Subcutaneous adipose tissue (tissue), 4 donors: ENCODE measurements around the gene LRRC4C. TPM values are rescaled to one million over a fixed set of nuclear protein-coding genes. Genes with fewer than 3 reads are reported as not detected.

Experiments used
- total RNA-seq, 4 donors: library from RNA; depleted of rRNA; stranded (reverse); fragments of >200 nt; gene quantifications; one replicate each; pipeline ENCODE4 v1.1.0, GENCODE V29; 2016
- TF ChIP-seq, protein P1 (sequence below): fragments of 450-650 bp; IDR thresholded peaks from one replicate; pipeline ENCODE4 v1.5.1; 2016; ENCODE audit warnings: low read depth, mild to moderate bottlenecking, control low read depth, antibody characterized with exemption, moderate library complexity

The LRRC4C gene
- total RNA-seq, 4 donors from 2014 or later = 0.16 to 1.3 (median 1.0) TPM; not detected in 1

DNA sequence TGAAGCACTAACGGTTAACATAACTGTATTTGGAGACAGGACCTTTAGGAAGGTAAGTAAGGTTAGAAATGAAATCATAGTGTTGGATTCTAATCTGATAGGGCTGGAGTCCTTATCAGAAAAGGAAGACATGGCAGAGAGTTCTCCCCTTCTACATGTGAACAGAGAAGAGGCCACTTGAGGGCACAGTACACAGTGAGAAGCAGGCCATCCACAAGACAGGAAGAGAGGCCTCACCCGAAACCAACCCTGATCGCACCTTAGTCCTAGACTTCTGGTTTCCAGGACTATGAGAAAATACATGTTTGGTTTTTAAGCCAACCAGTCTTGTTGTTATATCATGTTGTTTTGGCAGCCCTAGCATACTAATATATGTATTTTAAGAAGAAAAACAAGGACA lies 170.0 kb downstream of the LRRC4C start:
- TF ChIP-seq, protein P1, sequence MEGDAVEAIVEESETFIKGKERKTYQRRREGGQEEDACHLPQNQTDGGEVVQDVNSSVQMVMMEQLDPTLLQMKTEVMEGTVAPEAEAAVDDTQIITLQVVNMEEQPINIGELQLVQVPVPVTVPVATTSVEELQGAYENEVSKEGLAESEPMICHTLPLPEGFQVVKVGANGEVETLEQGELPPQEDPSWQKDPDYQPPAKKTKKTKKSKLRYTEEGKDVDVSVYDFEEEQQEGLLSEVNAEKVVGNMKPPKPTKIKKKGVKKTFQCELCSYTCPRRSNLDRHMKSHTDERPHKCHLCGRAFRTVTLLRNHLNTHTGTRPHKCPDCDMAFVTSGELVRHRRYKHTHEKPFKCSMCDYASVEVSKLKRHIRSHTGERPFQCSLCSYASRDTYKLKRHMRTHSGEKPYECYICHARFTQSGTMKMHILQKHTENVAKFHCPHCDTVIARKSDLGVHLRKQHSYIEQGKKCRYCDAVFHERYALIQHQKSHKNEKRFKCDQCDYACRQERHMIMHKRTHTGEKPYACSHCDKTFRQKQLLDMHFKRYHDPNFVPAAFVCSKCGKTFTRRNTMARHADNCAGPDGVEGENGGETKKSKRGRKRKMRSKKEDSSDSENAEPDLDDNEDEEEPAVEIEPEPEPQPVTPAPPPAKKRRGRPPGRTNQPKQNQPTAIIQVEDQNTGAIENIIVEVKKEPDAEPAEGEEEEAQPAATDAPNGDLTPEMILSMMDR = no peak

DNA sequence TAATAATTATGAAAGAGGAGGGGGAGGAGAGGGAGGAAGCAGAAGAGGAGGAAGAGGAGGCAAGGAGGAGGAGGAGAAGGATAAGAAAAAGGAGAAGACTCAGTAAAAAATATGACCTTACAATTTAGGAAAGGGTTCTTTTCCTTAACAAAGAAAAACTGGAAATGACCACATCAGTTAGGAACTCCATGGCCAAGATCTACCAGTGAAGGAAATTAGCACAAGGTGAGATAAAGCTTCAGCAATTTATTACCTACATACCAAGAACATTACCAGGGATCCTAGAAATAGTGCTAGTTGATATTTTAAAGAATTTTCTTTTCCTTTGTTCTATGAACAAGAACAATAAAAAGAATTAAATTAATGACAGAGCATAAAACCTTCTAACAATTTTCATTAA lies 172.7 kb downstream of the LRRC4C start:
- TF ChIP-seq, protein P1 = no peak

DNA sequence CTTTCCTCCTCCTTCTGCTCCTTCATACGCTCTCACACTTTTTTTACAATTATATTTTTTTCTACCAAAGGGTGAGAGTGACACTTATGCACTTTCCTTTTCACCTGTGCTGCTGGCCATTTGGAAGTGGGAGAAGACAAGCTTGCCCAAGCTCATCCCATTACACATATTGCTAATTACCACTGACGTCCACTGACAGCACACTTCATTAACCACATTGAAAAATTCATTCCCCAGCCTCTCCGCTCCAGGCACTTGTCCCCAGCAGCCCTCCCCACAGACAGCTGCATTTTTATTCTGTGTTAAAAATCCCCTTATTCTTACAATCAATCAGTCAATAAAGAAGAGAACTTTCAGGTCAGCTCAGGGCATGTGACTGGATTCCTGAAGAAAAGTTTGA lies 175.1 kb downstream of the LRRC4C start:
- TF ChIP-seq, protein P1 = no peak

DNA sequence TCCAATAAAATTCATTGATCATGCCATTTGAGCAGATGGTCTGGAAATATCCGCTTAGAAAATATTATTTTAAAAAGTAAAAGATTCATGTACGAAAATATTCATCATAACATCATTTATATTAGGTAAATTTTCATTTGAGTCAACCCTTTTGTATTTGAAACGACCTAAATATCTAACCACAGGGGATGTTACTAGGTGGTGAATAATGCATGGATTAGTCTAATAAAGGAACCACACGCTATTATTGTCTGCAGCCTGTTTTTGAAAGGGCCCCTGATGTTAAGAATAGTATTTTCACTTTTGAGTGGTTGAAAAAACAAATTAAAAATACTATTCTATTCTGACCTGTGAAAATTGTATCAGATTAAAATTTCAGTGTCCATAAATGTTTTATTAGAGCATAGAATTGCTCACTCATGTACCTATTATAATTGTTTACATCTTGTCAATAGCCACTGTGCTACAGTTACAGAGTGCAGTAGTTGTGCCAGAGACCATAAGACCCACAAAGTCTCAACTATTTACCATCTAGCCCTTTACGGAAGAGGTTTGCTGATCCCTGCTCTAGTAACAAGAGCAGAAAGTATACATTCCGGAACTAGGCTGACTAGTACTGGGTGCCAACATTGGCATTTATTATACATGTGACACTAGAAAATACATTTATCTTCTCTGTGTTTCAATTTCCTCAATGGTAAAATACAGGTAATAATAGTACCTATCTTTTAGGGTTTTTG lies 176.1 kb downstream of the LRRC4C start:
- TF ChIP-seq, protein P1 = no peak

DNA sequence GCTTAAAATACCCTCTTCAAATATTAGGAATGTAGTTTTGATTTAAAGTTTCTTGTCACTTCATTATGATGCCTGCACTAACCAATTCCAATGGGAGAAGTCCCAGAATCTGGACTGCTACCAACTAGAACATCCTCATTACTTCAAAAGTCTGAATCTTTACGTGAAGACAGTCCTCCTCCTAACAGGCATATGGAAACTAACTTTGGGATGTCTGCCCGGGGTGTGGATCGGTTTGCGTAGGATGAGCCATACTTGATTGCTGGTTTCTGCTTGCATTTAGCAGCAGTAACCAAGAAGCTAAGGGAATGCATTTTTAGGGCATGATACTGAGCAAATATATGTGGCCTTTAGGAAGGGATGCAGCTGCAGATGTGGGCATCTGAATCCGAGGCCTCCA lies 177.1 kb downstream of the LRRC4C start:
- TF ChIP-seq, protein P1 = no peak

DNA sequence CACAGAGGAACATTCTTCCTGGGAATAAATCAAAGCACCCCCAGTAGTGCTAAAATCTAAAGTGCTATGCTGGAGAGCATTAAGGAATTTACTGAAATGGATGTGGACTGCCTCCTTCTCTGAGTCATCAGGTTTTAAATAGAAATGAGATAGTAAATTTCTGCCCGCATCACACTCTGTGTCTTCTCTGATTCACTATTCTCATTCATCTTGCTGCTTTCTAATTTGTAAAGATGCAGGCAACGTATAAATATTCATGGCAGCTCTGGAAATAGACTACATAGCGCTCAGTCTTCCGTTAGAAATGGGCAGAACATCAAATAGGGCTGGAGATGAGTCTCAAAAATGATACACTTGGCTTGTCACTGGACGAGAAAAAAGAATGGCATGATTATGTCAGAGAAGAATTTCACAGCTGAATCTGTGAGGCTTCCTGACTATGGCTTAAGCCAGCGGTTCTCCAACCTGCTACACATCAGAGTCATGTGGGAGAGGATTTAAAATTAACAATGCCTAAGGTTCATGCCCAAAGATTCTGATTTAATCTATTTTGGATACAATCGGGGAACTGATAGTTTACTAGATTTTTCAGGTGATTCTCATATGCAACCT lies 178.2 kb downstream of the LRRC4C start:
- TF ChIP-seq, protein P1 = no peak

DNA sequence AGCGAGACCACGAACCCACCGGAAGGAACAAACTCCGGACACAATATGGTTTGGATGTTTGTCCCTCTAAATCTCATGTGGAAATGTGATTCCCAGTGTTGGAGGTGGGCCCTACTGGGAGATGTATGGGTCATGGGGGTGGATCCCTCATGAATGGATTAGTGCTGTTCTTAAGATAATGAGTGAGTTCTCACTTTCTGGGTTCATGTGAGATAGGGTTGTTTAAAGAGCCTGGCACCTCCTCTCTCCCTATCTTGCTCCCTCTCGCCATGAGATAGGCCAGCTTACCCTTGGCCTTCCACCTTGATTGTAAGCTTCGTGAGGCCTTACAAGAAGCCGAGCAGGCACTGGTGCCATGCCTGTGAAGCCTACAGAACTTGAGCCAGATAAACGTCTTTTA lies 184.6 kb downstream of the LRRC4C start:
- TF ChIP-seq, protein P1 = no peak
